Activated T-cell treated with anti-CD3 and anti-CD28 coated beads, Interleukin-2, amount 50 U/mL, for 4 hours (primary cell): Measurements from ENCODE around the gene ARL14. TPM values are rescaled to one million over a fixed set of nuclear protein-coding genes. Genes with fewer than 3 reads are reported as not detected.

Experiments used
- ATAC-seq, 2 donors: fragments of 200-7000 bp; cut with Tn5 transposase; one replicate each; pipeline ENCODE4 v1.10.0; 2021
- DNase-seq: peaks from one replicate; pipeline ENCODE4 v3.0.0-alpha.2; 2020
- H3K27me3 Mint-ChIP-seq: one replicate; pipeline ENCODE4 v1.8.0; 2021; ENCODE audit warnings: low read depth, mixed read lengths
- H3K36me3 Mint-ChIP-seq: one replicate; pipeline ENCODE4 v1.8.0; 2022; ENCODE audit warnings: mixed read lengths; ENCODE audit not compliant: insufficient read depth
- H3K4me1 Mint-ChIP-seq: one replicate; pipeline ENCODE4 v1.8.0; 2021; ENCODE audit warnings: low read depth, mixed read lengths
- H3K4me3 Mint-ChIP-seq: one replicate; pipeline ENCODE4 v1.8.0; 2021; ENCODE audit warnings: mild to moderate bottlenecking, moderate library complexity, mixed read lengths
- H3K9me3 Mint-ChIP-seq: one replicate; pipeline ENCODE4 v1.8.0; 2021; ENCODE audit warnings: mixed read lengths
- total RNA-seq, 3 donors: library from RNA; stranded (reverse); gene quantifications; one replicate each; pipeline ENCODE4 v1.2.1, GENCODE V29; 2021

ARL14 gene
- total RNA-seq, 3 donors from 2014 or later, result not detected

- ATAC-seq (peak in 1 of 2 donors; percentile 48), DNase-seq (no peak)
- H3K36me3 Mint-ChIP-seq, result no peaks in the 10 kb centered on the region
- peaks cover 5% of the 10 kb centered on the region for H3K27me3 Mint-ChIP-seq
- no peak overlapping the region for H3K4me3 Mint-ChIP-seq
- H3K9me3 Mint-ChIP-seq, result no peaks in the 10 kb centered on the region
- H3K4me1 Mint-ChIP-seq, result peaks cover 7% of the 10 kb centered on the region
These were observed 11.0 kb upstream of the ARL14 start for GRCh38 chr3:160665784-160666526.

GRCh38 chr3:160667452-160667851 is 9.5 kb upstream of the ARL14 start:
- Mint-ChIP-seq H3K9me3 (no peaks in the 10 kb centered on the region), H3K4me3 (no peak overlapping the region), H3K27me3 (peaks cover 5% of the 10 kb centered on the region), H3K4me1 (peaks cover 7% of the 10 kb centered on the region), H3K36me3 (no peaks in the 10 kb centered on the region)
- no peak for DNase-seq
- ATAC-seq, result no peak

DNA sequence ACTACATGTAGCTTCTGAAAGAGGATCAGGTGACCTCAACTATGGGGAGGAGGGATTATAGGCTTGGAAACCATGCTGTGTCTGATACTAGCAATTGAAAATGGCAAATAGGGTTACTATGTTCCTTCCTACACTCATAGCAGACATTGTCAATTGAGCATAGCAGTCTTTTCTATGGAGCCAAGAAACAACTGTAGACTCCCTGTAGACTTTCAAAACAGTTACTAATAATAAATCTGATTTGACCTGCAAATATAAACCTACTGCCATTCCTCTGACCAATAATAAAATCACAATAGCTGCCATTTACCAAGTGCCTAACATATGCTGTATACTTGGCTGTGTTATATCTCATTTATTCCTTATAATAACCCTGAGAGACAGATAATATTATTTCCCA is 8.5 kb upstream of the ARL14 start:
- Mint-ChIP-seq H3K9me3 (no peaks in the 10 kb centered on the region), H3K27me3 (peaks cover 5% of the 10 kb centered on the region), H3K36me3 (no peaks in the 10 kb centered on the region), H3K4me1 (peaks cover 7% of the 10 kb centered on the region), H3K4me3 (no peak overlapping the region)
- DNase-seq (no peak), ATAC-seq (no peak)

- peaks cover 5% of the 10 kb centered on the region for H3K27me3 Mint-ChIP-seq
- ATAC-seq, result no peak
- no peak for DNase-seq
- H3K36me3 Mint-ChIP-seq, result no peaks in the 10 kb centered on the region
- H3K4me1 Mint-ChIP-seq, result no peaks in the 10 kb centered on the region
- no peaks in the 10 kb centered on the region for H3K9me3 Mint-ChIP-seq
- H3K4me3 Mint-ChIP-seq, result no peak overlapping the region
These were observed 5.7 kb upstream of the ARL14 start for GRCh38 chr3:160671231-160671630.

DNA sequence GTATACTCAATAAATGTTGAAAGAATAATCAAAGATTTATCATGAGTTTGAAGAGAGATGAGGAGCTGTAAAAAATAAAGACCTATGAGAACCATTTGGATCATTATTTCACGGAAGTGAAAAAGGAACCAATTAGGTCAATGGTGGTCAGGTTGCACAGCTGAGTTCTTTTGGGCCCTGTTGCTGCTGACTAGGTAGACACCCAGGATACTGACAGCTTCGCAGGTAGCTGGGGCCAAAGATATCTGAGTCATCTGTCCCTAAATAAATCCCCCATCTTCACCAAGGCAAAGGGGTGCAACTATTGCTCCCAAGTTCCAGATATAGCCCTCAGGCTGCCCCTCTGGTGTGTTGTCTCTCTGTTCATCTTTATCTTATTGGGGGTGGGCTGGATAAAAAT is 5.0 kb upstream of the ARL14 start:
- ATAC-seq (no peak), DNase-seq (no peak)
- no peak overlapping the region for H3K4me3 Mint-ChIP-seq
- H3K27me3 Mint-ChIP-seq, result peaks cover 5% of the 10 kb centered on the region
- no peaks in the 10 kb centered on the region for H3K4me1 Mint-ChIP-seq
- H3K36me3 Mint-ChIP-seq, result no peaks in the 10 kb centered on the region
- no peaks in the 10 kb centered on the region for H3K9me3 Mint-ChIP-seq

DNA sequence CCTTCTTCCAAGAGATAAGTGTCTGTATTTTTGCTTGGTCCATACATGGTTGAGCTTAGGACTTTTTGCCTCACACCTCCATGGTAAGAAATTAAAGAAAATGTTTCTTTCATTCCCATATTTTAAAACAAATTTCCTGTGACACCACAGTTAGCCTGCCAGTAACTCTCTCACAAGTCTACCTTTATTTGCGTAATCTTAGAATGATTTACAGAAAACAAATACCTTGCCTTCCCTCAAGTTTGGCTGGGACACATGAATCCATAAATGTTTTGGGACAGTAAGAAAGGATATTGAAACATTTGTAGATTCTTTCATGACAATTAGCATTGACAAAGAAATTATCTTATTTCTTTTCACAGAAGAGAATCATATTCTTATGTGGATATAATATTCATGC is 3.8 kb upstream of the ARL14 start:
- no peak for ATAC-seq
- Mint-ChIP-seq H3K4me1 (no peaks in the 10 kb centered on the region), H3K36me3 (no peaks in the 10 kb centered on the region), H3K9me3 (no peaks in the 10 kb centered on the region), H3K4me3 (no peak overlapping the region), H3K27me3 (peaks cover 5% of the 10 kb centered on the region)
- no peak for DNase-seq

GRCh38 chr3:160675566-160676124 is 1.3 kb upstream of the ARL14 start:
- Mint-ChIP-seq H3K4me3 (no peak overlapping the region), H3K9me3 (no peaks in the 10 kb centered on the region), H3K4me1 (no peaks in the 10 kb centered on the region), H3K27me3 (no peaks in the 10 kb centered on the region), H3K36me3 (no peaks in the 10 kb centered on the region)
- DNase-seq, result no peak
- no peak for ATAC-seq

- no peak for ATAC-seq
These were observed 510 bp downstream of the ARL14 start for GRCh38 chr3:160677459-160677881.

DNA sequence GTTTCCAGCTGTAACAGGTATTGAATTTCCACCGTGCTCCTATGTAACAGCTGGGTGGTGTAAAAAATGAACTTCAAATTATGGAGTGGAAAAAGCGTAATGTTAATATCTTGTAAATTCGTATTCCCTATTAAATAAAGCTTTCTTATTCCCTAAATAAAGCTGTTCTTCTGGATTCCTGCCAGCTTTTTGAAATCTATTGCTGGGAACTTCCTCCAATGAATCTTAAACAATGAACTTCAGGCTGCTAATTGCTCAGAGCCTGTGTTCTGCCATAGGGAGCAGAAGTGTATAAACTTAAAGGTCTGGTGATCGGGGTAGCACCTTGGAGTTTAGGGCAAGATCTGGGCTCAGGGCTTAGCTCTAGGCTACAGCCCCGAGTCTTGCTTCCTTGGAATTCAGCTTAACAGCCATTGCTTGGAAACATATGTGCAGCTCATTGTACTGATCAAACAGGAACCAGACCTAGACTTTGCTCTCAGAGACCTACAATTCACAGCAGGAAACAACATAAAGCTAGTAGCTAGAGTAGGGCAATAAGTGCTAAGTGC is 1.4 kb downstream of the ARL14 start:
- ATAC-seq, result no peak
- no peak overlapping the region for H3K4me3 Mint-ChIP-seq
- H3K4me1 Mint-ChIP-seq, result no peaks in the 10 kb centered on the region
- H3K36me3 Mint-ChIP-seq, result no peaks in the 10 kb centered on the region
- DNase-seq, result no peak
- H3K27me3 Mint-ChIP-seq, result peaks cover 3% of the 10 kb centered on the region
- no peaks in the 10 kb centered on the region for H3K9me3 Mint-ChIP-seq

More at GRCh38 chr3:160677459-160677881, 510 bp downstream of the ARL14 start:
- H3K27me3 Mint-ChIP-seq, result peaks cover 3% of the 10 kb centered on the region
- no peak overlapping the region for H3K4me3 Mint-ChIP-seq
- no peaks in the 10 kb centered on the region for H3K4me1 Mint-ChIP-seq
- no peak for DNase-seq
- H3K36me3 Mint-ChIP-seq, result no peaks in the 10 kb centered on the region
- no peaks in the 10 kb centered on the region for H3K9me3 Mint-ChIP-seq

GRCh38 chr3:160684368-160684740 is 7.4 kb downstream of the ARL14 start:
- Mint-ChIP-seq H3K36me3 (no peaks in the 10 kb centered on the region), H3K4me3 (no peak overlapping the region), H3K27me3 (peaks cover 8% of the 10 kb centered on the region), H3K4me1 (no peaks in the 10 kb centered on the region), H3K9me3 (no peaks in the 10 kb centered on the region)
- ATAC-seq (no peak), DNase-seq (no peak)

- ATAC-seq (no peak), DNase-seq (no peak)
- Mint-ChIP-seq H3K9me3 (no peaks in the 10 kb centered on the region), H3K27me3 (peaks cover 8% of the 10 kb centered on the region), H3K36me3 (no peaks in the 10 kb centered on the region), H3K4me3 (no peak overlapping the region), H3K4me1 (no peaks in the 10 kb centered on the region)
These were observed 8.3 kb downstream of the ARL14 start for GRCh38 chr3:160685144-160685766.

GRCh38 chr3:160686955-160687535 is 10.1 kb downstream of the ARL14 start:
- no peaks in the 10 kb centered on the region for H3K4me1 Mint-ChIP-seq
- ATAC-seq, result no peak
- peaks cover 5% of the 10 kb centered on the region for H3K27me3 Mint-ChIP-seq
- no peak for DNase-seq
- H3K36me3 Mint-ChIP-seq, result no peaks in the 10 kb centered on the region
- H3K9me3 Mint-ChIP-seq, result no peaks in the 10 kb centered on the region
- no peak overlapping the region for H3K4me3 Mint-ChIP-seq

DNA sequence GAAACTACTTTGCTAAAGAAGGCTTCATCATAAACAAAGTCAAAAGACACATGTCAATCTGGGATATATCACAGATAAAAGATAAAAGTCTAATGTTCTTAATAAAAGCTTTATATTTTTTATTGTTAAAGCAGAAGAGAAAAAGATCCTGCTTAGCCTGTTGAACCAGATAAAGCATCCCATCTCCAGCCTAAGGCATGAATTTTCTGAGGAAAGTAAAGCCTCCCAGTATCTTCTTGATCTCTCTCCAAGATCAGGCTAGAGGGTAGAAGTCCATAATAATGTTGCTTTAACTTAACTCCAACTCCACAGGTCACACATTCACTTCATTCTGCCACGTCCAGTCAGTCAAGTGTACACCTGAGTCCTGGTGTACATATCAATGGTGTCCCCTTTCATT is 14.2 kb downstream of the ARL14 start:
- DNase-seq (no peak), ATAC-seq (no peak)
- Mint-ChIP-seq H3K36me3 (no peaks in the 10 kb centered on the region), H3K27me3 (peaks cover 4% of the 10 kb centered on the region), H3K9me3 (no peaks in the 10 kb centered on the region), H3K4me3 (no peak overlapping the region), H3K4me1 (no peaks in the 10 kb centered on the region)

DNA sequence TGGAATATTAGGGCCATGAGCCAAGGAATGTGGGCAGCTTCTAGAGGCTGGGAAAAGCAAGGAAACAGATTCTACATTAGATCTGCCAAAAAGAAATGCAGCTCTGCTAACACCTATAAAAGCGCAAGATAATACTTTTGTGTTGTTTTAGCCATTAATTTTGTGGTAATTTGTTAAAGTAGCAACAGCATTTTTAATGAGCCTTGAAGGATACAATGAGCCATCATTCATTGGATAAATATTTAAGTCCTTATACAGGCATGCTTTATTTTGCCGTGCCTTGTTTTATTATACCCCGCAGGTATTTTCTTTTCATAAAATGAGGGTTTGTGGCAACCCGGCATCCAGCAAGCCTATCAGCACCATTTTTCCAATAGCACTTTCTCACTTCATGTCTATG is 15.0 kb downstream of the ARL14 start:
- H3K4me3 Mint-ChIP-seq, result no peak overlapping the region
- no peaks in the 10 kb centered on the region for H3K4me1 Mint-ChIP-seq
- no peaks in the 10 kb centered on the region for H3K9me3 Mint-ChIP-seq
- no peak for DNase-seq
- H3K27me3 Mint-ChIP-seq, result no peaks in the 10 kb centered on the region
- ATAC-seq, result no peak
- no peaks in the 10 kb centered on the region for H3K36me3 Mint-ChIP-seq
